ENCODE results near the gene SPDYA. TPM values are rescaled to one million over a fixed set of nuclear protein-coding genes. Genes with fewer than 3 reads are reported as not detected.

SPDYA gene
- polyA plus RNA-seq, 2 of the 4 experiments (the other 2 are of a cell fraction): 0.14 to 0.49 TPM

DNA sequence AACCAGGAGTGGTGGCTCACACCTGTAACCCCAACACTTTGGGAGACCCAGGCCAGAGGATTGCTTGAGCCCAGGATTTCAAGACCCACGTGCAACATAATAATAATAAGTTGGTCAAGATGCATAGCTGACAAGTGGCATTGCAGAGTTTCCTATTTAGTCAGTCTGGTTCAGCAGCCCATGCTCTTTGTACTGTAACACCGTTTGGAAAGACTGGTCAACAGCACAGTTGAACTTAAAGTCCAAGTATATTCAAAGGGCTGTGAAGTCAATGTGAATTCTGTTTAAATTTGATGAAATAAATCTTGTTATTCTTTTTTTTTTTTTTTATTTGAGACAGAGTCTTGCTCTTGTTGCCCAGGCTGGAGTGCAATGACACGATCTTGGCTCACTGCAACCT, 61.0 kb downstream of the SPDYA start (continued):
- TF ChIP-seq RAD21 (conservative IDR thresholded peaks at IDR 0.05 in 1 of 2, IDR thresholded peaks at IDR 0.05 in 1 of 2) (no peak), MAZ (IDR thresholded peaks at IDR 0.05; ENCODE audit: borderline replicate concordance, low read depth, low read length) (no peak)

DNA sequence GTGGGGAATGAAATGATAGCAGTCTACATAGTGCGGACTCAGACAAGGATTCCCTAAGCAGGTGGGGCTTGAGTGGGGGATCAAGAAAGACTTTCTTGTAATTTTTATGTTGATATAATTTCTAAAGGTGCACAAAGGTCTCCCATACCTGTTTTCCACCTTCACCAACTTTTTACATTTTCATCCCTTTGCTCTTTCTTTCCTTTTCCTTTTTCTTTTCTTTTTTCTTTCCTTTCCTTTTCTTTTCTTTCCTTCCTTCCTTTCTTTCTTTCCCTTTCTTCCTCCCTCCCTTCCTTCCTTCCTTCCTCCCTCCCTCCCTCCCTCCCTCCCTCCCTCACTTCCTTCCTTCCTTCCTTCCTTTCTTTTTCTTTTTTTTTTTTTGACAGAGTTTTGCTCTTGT, 69.6 kb downstream of the SPDYA start:
- DNase-seq (ENCODE audit: low read depth in 1 of 2, low spot score in 1 of 2): no peak
- no peak for FAIRE-seq
- H3K9me3 ChIP-seq: no peaks in the 10 kb centered on the region
- no peak for ATAC-seq
- ChIA-PET CTCF (no interaction called here), POLR2A (interaction anchor here (0.7 kb wide), 1 partner anchor 38 kb away, joined by 6 read pairs; no protein-coding TSS in a partner anchor)
- H3K4me2 ChIP-seq: no peak overlapping the region
- TF ChIP-seq FOSB (CRISPR knock-in tag; IDR thresholded peaks at IDR 0.05): no peak
- no peak for TF ChIP-seq EP300 (IDR thresholded peaks at IDR 0.05)
- TF ChIP-seq MYC (IDR thresholded peaks at IDR 0.05; ENCODE audit: borderline replicate concordance, low read length): no peak
- TF ChIP-seq RNF2 (IDR thresholded peaks at IDR 0.05; ENCODE audit: borderline replicate concordance, low read depth): no peak
- TF ChIP-seq SREBF2 (IDR thresholded peaks at IDR 0.05): no peak
- TF ChIP-seq CEBPB (IDR thresholded peaks at IDR 0.05): no peak
- no peak for TF ChIP-seq FOXS1 (CRISPR knock-in tag; IDR thresholded peaks at IDR 0.05)
- no peak for TF ChIP-seq CHD2 (IDR thresholded peaks at IDR 0.05; ENCODE audit: low read length, partially characterized antibody)
- TF ChIP-seq, protein P1, sequence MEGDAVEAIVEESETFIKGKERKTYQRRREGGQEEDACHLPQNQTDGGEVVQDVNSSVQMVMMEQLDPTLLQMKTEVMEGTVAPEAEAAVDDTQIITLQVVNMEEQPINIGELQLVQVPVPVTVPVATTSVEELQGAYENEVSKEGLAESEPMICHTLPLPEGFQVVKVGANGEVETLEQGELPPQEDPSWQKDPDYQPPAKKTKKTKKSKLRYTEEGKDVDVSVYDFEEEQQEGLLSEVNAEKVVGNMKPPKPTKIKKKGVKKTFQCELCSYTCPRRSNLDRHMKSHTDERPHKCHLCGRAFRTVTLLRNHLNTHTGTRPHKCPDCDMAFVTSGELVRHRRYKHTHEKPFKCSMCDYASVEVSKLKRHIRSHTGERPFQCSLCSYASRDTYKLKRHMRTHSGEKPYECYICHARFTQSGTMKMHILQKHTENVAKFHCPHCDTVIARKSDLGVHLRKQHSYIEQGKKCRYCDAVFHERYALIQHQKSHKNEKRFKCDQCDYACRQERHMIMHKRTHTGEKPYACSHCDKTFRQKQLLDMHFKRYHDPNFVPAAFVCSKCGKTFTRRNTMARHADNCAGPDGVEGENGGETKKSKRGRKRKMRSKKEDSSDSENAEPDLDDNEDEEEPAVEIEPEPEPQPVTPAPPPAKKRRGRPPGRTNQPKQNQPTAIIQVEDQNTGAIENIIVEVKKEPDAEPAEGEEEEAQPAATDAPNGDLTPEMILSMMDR (IDR thresholded peaks at IDR 0.05): no peak
- no peak for TF ChIP-seq ESRRA (IDR thresholded peaks at IDR 0.05; ENCODE audit: borderline replicate concordance, low read length)
- TF ChIP-seq EHF (CRISPR knock-in tag; IDR thresholded peaks at IDR 0.05): no peak
- no peak for TF ChIP-seq CBX8 (IDR thresholded peaks at IDR 0.05)
- no peak for TF ChIP-seq BHLHE40 (IDR thresholded peaks at IDR 0.05; ENCODE audit: low read depth, low read length)
- TF ChIP-seq NPAS2 (CRISPR knock-in tag; IDR thresholded peaks at IDR 0.05; ENCODE audit: borderline replicate concordance): no peak
- no peak for TF ChIP-seq HOXB13 (CRISPR knock-in tag; IDR thresholded peaks at IDR 0.05; ENCODE audit: low read depth)
- TF ChIP-seq MAFK (IDR thresholded peaks at IDR 0.05; ENCODE audit: partially characterized antibody): no peak
- TF ChIP-seq PHF8 (IDR thresholded peaks at IDR 0.05; ENCODE audit: borderline replicate concordance, low read depth): no peak
- TF ChIP-seq JUN (IDR thresholded peaks at IDR 0.05): no peak
- TF ChIP-seq RARB (CRISPR knock-in tag; IDR thresholded peaks at IDR 0.05): no peak
- H3K4me1 ChIP-seq: no peaks in the 10 kb centered on the region
- no peak overlapping the region for H3K27ac ChIP-seq
- no peak overlapping the region for H3K4me3 ChIP-seq
- WGBS (ENCODE audit: missing lambda C conversion rate): 95% methylated on average over 1 of the region's 1 CpG

DNA sequence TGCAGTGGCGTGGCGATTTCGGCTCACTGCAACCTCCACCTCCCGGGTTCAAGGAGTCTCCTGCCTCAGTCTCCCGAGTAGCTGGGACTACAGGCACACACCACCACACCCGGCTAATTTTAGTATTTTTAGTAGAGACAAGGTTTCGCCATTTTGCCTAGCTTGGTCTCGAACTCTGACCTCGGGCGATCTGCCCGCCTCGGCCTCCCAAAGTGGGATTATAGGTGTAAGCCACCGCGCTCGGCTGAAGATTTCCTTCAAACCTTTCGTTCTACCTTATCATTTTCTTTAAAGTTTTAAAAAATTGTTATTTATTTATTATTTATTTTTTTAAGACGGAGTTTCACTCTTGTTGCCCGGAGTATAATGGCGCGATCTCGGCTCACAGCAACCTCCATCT, 82.9 kb downstream of the SPDYA start:
- CTCF ChIA-PET: no interaction called here
- TF ChIP-seq FOSL2 (IDR thresholded peaks at IDR 0.05) (no peak), FOSL2 (CRISPR knock-in tag; IDR thresholded peaks at IDR 0.05) (no peak), SMC3 (IDR thresholded peaks at IDR 0.05) (no peak)
- TF ChIP-seq, protein P2, sequence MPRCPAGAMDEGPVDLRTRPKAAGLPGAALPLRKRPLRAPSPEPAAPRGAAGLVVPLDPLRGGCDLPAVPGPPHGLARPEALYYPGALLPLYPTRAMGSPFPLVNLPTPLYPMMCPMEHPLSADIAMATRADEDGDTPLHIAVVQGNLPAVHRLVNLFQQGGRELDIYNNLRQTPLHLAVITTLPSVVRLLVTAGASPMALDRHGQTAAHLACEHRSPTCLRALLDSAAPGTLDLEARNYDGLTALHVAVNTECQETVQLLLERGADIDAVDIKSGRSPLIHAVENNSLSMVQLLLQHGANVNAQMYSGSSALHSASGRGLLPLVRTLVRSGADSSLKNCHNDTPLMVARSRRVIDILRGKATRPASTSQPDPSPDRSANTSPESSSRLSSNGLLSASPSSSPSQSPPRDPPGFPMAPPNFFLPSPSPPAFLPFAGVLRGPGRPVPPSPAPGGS (IDR thresholded peaks at IDR 0.05): no peak
- TF ChIP-seq, protein P3, sequence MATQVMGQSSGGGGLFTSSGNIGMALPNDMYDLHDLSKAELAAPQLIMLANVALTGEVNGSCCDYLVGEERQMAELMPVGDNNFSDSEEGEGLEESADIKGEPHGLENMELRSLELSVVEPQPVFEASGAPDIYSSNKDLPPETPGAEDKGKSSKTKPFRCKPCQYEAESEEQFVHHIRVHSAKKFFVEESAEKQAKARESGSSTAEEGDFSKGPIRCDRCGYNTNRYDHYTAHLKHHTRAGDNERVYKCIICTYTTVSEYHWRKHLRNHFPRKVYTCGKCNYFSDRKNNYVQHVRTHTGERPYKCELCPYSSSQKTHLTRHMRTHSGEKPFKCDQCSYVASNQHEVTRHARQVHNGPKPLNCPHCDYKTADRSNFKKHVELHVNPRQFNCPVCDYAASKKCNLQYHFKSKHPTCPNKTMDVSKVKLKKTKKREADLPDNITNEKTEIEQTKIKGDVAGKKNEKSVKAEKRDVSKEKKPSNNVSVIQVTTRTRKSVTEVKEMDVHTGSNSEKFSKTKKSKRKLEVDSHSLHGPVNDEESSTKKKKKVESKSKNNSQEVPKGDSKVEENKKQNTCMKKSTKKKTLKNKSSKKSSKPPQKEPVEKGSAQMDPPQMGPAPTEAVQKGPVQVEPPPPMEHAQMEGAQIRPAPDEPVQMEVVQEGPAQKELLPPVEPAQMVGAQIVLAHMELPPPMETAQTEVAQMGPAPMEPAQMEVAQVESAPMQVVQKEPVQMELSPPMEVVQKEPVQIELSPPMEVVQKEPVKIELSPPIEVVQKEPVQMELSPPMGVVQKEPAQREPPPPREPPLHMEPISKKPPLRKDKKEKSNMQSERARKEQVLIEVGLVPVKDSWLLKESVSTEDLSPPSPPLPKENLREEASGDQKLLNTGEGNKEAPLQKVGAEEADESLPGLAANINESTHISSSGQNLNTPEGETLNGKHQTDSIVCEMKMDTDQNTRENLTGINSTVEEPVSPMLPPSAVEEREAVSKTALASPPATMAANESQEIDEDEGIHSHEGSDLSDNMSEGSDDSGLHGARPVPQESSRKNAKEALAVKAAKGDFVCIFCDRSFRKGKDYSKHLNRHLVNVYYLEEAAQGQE (IDR thresholded peaks at IDR 0.05): no peak
- H3K9me3 ChIP-seq: no peaks in the 10 kb centered on the region
- H3K4me3 ChIP-seq: peak overlapping the region; percentile 82
- peaks cover 24% of the 10 kb centered on the region for H3K4me1 ChIP-seq
- FAIRE-seq: no peak
- WGBS (ENCODE audit: missing lambda C conversion rate): 97% methylated on average over 21 of the region's 21 CpGs
- peak overlapping the region; percentile 87 to 93; a peak in 5 of 6 replicates for H3K27ac ChIP-seq
- ATAC-seq: no peak
- POLR2A ChIA-PET: interaction anchor here (0.6 kb wide), 1 partner anchor 23 kb away, joined by 3 read pairs; no protein-coding TSS in a partner anchor
- no peak for DNase-seq (ENCODE audit: low read depth in 1 of 2, low spot score in 1 of 2)
- peak overlapping the region; percentile 64 for H3K4me2 ChIP-seq

All from A549 (cell line).